Astrocyte (in vitro differentiated cells and primary cell): ENCODE measurements around the gene CREB5.

Experiments used
- EZH2 ChIP-seq: IDR thresholded peaks from 2 replicates; pipeline ENCODE4 v1.6.1; 2012; ENCODE audit warnings: mild to moderate bottlenecking, low read length, inconsistent platforms; ENCODE audit not compliant: insufficient read depth
- TF ChIP-seq, protein P1 (sequence below): IDR thresholded peaks from 2 replicates; pipeline ENCODE4 v1.5.1; 2011; ENCODE audit warnings: low read depth, mild to moderate bottlenecking, inconsistent platforms, low read length, moderate library complexity; ENCODE audit not compliant: insufficient read depth

DNA sequence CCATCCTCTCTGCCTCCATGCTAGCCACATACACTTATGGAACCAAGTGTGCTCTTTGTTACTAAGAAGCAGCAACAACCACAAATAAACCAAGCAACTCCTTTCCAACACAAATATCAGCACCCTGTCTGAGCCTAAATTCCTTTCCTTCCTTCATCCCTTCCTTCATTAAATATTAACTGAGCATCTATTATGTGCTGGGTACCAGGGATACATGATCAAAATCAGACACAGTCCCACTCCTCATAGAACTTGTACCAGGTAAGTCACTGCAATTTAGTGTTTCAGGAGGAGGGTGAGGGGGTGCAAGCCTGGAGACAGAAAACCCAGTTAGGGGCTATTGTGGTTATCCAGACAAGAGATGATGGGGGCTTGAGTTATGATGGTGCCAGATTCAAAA lies 10.8 kb downstream of the CREB5 start:
- TF ChIP-seq, protein P1, sequence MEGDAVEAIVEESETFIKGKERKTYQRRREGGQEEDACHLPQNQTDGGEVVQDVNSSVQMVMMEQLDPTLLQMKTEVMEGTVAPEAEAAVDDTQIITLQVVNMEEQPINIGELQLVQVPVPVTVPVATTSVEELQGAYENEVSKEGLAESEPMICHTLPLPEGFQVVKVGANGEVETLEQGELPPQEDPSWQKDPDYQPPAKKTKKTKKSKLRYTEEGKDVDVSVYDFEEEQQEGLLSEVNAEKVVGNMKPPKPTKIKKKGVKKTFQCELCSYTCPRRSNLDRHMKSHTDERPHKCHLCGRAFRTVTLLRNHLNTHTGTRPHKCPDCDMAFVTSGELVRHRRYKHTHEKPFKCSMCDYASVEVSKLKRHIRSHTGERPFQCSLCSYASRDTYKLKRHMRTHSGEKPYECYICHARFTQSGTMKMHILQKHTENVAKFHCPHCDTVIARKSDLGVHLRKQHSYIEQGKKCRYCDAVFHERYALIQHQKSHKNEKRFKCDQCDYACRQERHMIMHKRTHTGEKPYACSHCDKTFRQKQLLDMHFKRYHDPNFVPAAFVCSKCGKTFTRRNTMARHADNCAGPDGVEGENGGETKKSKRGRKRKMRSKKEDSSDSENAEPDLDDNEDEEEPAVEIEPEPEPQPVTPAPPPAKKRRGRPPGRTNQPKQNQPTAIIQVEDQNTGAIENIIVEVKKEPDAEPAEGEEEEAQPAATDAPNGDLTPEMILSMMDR: no peak
- no peak for TF ChIP-seq EZH2
